Muscle of leg (tissue), 11 donors: Measurements from ENCODE around the gene FHIT. TPM values are rescaled to one million over a fixed set of nuclear protein-coding genes. Genes with fewer than 3 reads are reported as not detected.

ENCODE experiments used
- DNase-seq: peaks from one replicate; pipeline ENCODE4 v3.0.0; 2013
- H3K27ac ChIP-seq: one replicate; pipeline ENCODE4 v1.5.1; 2013; ENCODE audit warnings: mild to moderate bottlenecking, low read length, control low read depth
- H3K27me3 ChIP-seq: one replicate; pipeline ENCODE4 v1.6.1; 2013; ENCODE audit warnings: low read length; ENCODE audit not compliant: control insufficient read depth, insufficient read depth
- H3K36me3 ChIP-seq: one replicate; pipeline ENCODE4 v1.6.1; 2013; ENCODE audit warnings: low read length; ENCODE audit not compliant: control insufficient read depth, insufficient read depth
- H3K4me1 ChIP-seq: one replicate; pipeline ENCODE4 v1.6.1; 2013; ENCODE audit warnings: low read length; ENCODE audit not compliant: control insufficient read depth, insufficient read depth
- H3K4me3 ChIP-seq: one replicate; pipeline ENCODE4 v1.5.1; 2013; ENCODE audit warnings: low read length, control low read depth
- H3K9me3 ChIP-seq: replicated peaks from 2 replicates; pipeline ENCODE4 v1.6.1; 2013; ENCODE audit warnings: low read depth, low read length; ENCODE audit not compliant: control insufficient read depth
- WGBS: methylation state at CpG from one replicate; pipeline ENCODE4 v1.1.5; 2013; ENCODE audit warnings: missing lambda C conversion rate; ENCODE audit not compliant: insufficient coverage; 5-methylcytosine and 5-hydroxymethylcytosine counted together
- polyA plus RNA-seq, 8 donors: library from polyadenylated mRNA; unstranded; fragments of 120-200 nt; gene quantifications; one replicate each; pipeline versions ENCODE4 v1.2.1 to v1.2.3, GENCODE V29; 2013; ENCODE audit warnings: inconsistent platforms in 1 of 8, low replicate concordance in 1 of 8; ENCODE audit not compliant: insufficient read length in 8 of 8, insufficient read depth in 1 of 8
- total RNA-seq: library from RNA; stranded (reverse); fragments of 120-200 nt; gene quantifications from one replicate; pipeline ENCODE4 v1.2.4, GENCODE V29; 2013

Gene FHIT
- total and polyA plus RNA-seq, 9 donors = 4.1 to 8.0 (median 5.3) TPM

DNA sequence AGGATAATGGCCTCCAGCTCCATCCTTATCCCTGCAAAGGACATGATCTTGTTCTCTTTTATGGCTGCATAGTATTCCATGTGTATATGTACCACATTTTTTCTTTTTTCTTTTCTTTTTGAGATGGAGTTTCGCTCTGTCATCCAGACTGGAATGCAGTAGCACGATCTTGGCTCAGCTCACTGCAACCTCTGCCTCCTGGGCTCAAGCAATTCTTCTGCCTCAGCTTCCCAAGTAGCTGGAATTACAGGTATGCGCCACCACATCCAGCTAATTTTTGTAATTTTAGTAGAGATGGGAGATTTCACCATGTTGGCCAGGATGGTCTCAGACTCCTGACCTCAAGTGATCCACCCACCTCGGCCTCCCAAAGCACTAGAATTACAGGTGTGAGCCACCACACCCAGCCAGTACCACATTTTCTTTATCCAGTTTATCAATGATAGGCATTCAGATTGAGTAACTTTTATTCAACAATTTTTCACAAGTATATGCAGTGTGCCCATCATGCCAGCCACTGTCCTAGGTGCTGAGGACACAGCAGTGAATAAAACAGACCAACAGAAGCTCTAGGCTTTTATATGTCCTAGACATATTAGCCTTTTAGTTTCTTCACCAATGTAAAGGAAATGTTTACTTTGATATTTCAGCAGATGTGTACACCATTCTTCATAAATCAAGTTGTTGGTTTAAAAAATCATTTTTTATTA lies 815.2 kb downstream of the FHIT start:
- H3K36me3 ChIP-seq = no peaks in the 10 kb centered on the region
- H3K9me3 ChIP-seq = no peaks in the 10 kb centered on the region
- H3K27ac ChIP-seq = no peak overlapping the region
- H3K4me1 ChIP-seq = no peaks in the 10 kb centered on the region
- H3K4me3 ChIP-seq = no peak overlapping the region
- WGBS = 100% methylated on average over 2 of the region's 4 CpGs
- H3K27me3 ChIP-seq = no peaks in the 10 kb centered on the region
- DNase-seq = no peak

GRCh38 chr3:60434950-60435349 lies 816.3 kb downstream of the FHIT start:
- Histone ChIP-seq H3K36me3 (no peaks in the 10 kb centered on the region), H3K9me3 (no peaks in the 10 kb centered on the region), H3K27ac (no peak overlapping the region), H3K27me3 (no peaks in the 10 kb centered on the region), H3K4me3 (no peak overlapping the region), H3K4me1 (no peaks in the 10 kb centered on the region)
- peak; percentile 14 for DNase-seq

DNA sequence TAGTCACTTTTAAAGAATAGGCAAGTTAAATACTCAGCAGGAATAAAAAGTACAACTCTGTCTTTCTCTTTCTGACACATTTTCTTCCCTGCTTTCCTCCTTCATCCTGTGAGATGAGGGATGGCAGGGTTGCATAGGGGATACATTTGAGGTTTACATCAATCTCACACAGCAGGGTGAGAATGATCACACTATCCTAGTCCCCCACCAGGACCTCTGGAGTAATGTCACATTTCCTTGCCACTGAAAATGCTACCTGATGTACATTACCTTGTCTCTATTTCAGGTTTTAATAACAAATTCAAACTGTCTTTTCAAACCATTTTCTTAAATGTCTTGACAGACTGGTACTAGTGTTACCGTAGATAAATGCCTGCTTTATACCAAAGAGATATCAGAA lies 816.9 kb downstream of the FHIT start:
- Histone ChIP-seq H3K27ac (no peak overlapping the region), H3K4me1 (no peaks in the 10 kb centered on the region), H3K4me3 (no peak overlapping the region), H3K27me3 (no peaks in the 10 kb centered on the region), H3K9me3 (no peaks in the 10 kb centered on the region), H3K36me3 (no peaks in the 10 kb centered on the region)
- no CpG with 5 or more reads among the region's 1 CpG for WGBS
- no peak for DNase-seq

DNA sequence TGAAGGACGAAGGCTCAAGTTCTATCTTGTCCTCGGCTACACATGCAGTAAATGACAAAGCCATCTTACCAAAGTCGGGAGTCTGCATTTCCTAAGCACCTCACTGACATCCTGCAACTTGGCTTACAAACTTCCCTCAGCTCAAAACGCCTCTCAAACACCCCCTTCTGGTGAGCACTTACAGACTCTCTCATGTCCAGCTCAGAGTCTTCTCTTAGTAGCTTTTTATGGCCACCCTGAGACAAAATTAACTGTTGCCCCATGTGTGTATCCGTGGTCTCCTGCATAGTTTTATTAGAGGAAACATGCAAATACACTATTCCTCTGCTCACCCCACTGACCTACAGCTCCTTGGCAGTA lies 819.7 kb downstream of the FHIT start:
- Histone ChIP-seq H3K9me3 (no peaks in the 10 kb centered on the region), H3K27me3 (no peaks in the 10 kb centered on the region), H3K4me3 (no peak overlapping the region), H3K27ac (no peak overlapping the region), H3K4me1 (no peaks in the 10 kb centered on the region), H3K36me3 (no peaks in the 10 kb centered on the region)
- DNase-seq = peak; percentile 11
- 17% methylated on average over 1 of the region's 5 CpGs for WGBS

- no peak for DNase-seq
- Histone ChIP-seq H3K36me3 (no peaks in the 10 kb centered on the region), H3K9me3 (no peaks in the 10 kb centered on the region), H3K4me3 (no peak overlapping the region), H3K27me3 (no peaks in the 10 kb centered on the region), H3K27ac (no peak overlapping the region), H3K4me1 (no peaks in the 10 kb centered on the region)
- whole genome bisulfite sequencing = no CpG with 5 or more reads among the region's 1 CpG
Measured at GRCh38 chr3:60430205-60430604, 821.0 kb downstream of the FHIT start.

DNA sequence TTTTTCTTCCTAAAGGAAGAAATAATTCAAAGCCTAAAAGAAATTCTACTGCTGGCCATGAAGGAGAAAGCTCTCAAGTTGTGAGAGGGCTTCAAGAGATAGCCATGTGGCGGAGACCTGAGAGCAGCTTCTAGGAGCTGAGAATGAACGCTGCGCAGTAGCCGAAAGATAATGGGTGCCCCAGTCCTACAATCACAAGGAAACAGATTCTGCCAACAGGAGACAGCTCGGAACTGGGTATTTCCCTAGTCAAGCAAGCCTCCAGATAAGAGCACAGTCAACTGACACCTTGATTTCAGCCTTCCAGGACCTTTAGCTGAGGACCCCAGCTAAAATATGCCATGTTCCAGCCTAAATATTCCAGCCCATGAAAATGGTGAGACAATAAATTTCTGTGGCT lies 824.1 kb downstream of the FHIT start:
- 100% methylated on average over 5 of the region's 5 CpGs for WGBS
- no peaks in the 10 kb centered on the region for H3K27me3 ChIP-seq
- DNase-seq = no peak
- H3K4me1 ChIP-seq = no peaks in the 10 kb centered on the region
- H3K36me3 ChIP-seq = no peaks in the 10 kb centered on the region
- no peak overlapping the region for H3K4me3 ChIP-seq
- H3K27ac ChIP-seq = no peak overlapping the region
- H3K9me3 ChIP-seq = no peaks in the 10 kb centered on the region

DNA sequence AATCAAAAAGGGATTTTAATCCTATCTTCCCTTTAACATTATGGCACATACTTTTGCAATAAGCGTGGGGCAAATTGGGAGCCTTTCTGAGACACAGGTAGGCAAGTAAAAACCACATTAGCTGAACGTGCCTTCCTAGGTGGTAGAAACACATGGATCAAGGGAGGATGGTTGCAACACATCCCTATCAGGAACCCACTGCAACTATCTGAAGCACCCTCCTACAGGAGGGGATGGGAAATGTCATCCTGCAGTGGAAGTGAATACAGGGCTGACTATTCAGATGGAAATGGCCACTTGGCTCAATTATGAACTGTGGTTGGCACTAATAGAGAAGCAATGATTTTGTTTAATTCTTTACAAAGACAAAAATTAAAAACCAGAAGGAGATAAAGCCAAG lies 826.3 kb downstream of the FHIT start:
- Histone ChIP-seq H3K36me3 (no peaks in the 10 kb centered on the region), H3K4me3 (no peak overlapping the region), H3K27ac (no peak overlapping the region), H3K4me1 (no peaks in the 10 kb centered on the region), H3K27me3 (no peaks in the 10 kb centered on the region), H3K9me3 (no peaks in the 10 kb centered on the region)
- DNase-seq = no peak
- 100% methylated on average over 1 of the region's 2 CpGs for WGBS

GRCh38 chr3:60424034-60424433 lies 827.2 kb downstream of the FHIT start:
- H3K27me3 ChIP-seq = no peaks in the 10 kb centered on the region
- H3K27ac ChIP-seq = no peak overlapping the region
- H3K4me1 ChIP-seq = no peaks in the 10 kb centered on the region
- H3K36me3 ChIP-seq = no peaks in the 10 kb centered on the region
- H3K4me3 ChIP-seq = no peak overlapping the region
- WGBS = 57% methylated on average over 1 of the region's 3 CpGs
- no peaks in the 10 kb centered on the region for H3K9me3 ChIP-seq
- DNase-seq = no peak

GRCh38 chr3:60423556-60423955 lies 827.7 kb downstream of the FHIT start:
- Histone ChIP-seq H3K4me1 (no peaks in the 10 kb centered on the region), H3K27ac (no peak overlapping the region)
- 100% methylated on average over 1 of the region's 1 CpG for WGBS

DNA sequence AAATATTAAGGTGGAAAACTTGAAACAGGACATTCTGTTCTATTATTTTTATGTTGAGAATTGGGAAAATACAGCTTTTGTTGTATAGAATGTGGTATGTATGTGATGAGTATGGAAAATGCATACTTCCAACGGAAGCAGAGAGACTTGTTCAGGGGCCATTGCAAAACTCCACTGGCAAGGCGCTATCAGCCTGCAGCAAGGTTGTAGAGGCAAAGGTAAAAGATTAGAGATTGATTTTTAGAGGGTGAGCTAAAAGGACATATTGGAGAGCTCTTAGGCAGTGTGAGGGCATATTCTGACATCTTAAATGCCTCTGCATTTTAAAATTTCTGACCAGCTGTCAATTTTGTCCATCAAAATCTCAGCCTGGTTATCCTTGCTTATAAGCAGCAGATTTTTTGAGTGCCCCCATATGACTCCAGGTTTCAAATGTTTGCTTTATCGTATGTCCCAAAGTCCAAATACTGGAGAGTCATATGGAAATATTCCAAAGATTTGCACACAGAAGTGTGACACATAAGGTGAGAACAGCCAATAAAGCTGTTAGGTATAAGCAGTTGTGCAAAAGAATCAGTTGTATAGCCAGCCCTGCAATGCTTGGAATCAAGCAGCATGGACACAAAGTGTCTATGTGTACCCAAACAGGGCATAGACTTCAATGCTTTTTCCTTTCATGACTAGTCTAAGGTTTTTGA lies 829.4 kb downstream of the FHIT start:
- no peaks in the 10 kb centered on the region for H3K4me1 ChIP-seq
- DNase-seq = no peak
- no peaks in the 10 kb centered on the region for H3K27me3 ChIP-seq
- H3K27ac ChIP-seq = no peak overlapping the region
- no peaks in the 10 kb centered on the region for H3K9me3 ChIP-seq
- no peak overlapping the region for H3K4me3 ChIP-seq
- 90% methylated on average over 3 of the region's 3 CpGs for WGBS
- H3K36me3 ChIP-seq = no peaks in the 10 kb centered on the region

More at GRCh38 chr3:60423556-60423955, 827.7 kb downstream of the FHIT start:
- no peaks in the 10 kb centered on the region for H3K27me3 ChIP-seq
- no peak overlapping the region for H3K4me3 ChIP-seq
- H3K36me3 ChIP-seq = no peaks in the 10 kb centered on the region
- H3K9me3 ChIP-seq = no peaks in the 10 kb centered on the region
- DNase-seq = no peak
